HEK293 (cell line): ENCODE measurements around the gene TUBGCP3.

Experiments
- CTCF ChIA-PET: fragments of 350-600 bp; formaldehyde crosslinking; extraction: SDS; loops from one replicate; lab custom pipeline; 2021; ENCODE audit warnings: antibody characterized with exemption; lab: Yijun Ruan, JAX
- POLR2A ChIA-PET: fragments of 300-600 bp; formaldehyde crosslinking; extraction: SDS; loops from one replicate; lab custom pipeline; 2020; ENCODE audit warnings: antibody characterized with exemption, inconsistent platforms; lab: Yijun Ruan, JAX
- H3K27ac ChIP-seq: fragments of 200-500 bp; sonication (Bioruptor generic); 2 replicates; pipeline ENCODE4 v1.5.1; 2014; ENCODE audit warnings: low read depth, low read length, control low read depth, inconsistent platforms; ENCODE audit errors: extremely low read depth
- H3K36me3 ChIP-seq, 2 experiments: fragments of 200-500 bp in 1 of 2; sonication (Bioruptor generic) in 1 of 2; 1 replicate in 1 of 2; 2 replicates in 1 of 2; pipeline ENCODE4 v1.5.1; 2014 to 2017; ENCODE audit warnings: inconsistent platforms in 2 of 2, low read length in 2 of 2; ENCODE audit not compliant: control insufficient read depth in 2 of 2, insufficient read depth in 1 of 2
- H3K4me1 ChIP-seq: fragments of 200-500 bp; sonication (Bioruptor generic); 2 replicates; pipeline ENCODE4 v1.5.1; 2014; ENCODE audit warnings: mild to moderate bottlenecking, low read length, inconsistent platforms; ENCODE audit not compliant: control insufficient read depth, insufficient read depth
- H3K4me3 ChIP-seq: 2 replicates; pipeline ENCODE4 v1.5.1; 2011; ENCODE audit warnings: low read depth, mild to moderate bottlenecking, control low read depth, low read length, moderate library complexity
- H3K9me3 ChIP-seq: fragments of 200-500 bp; sonication (Bioruptor generic); 2 replicates; pipeline ENCODE4 v1.5.1; 2014; ENCODE audit warnings: low read depth, low read length, inconsistent platforms; ENCODE audit not compliant: control insufficient read depth, insufficient read depth
- BCL11A ChIP-seq: fragments of 450-650 bp; formaldehyde crosslinking; IDR thresholded peaks from 2 replicates; pipeline ENCODE4 v1.5.1; 2016; ENCODE audit warnings: low read depth, missing biosample characterization, missing genetic modification characterization
- CTCF ChIP-seq: fragments of 450-650 bp; formaldehyde crosslinking; IDR thresholded peaks from 2 replicates; pipeline ENCODE4 v1.5.1; 2016; ENCODE audit warnings: missing biosample characterization, missing genetic modification characterization
- GLIS1 ChIP-seq: fragments of 450-650 bp; formaldehyde crosslinking; IDR thresholded peaks from 2 replicates; pipeline ENCODE4 v1.5.1; 2016; ENCODE audit warnings: missing biosample characterization, missing genetic modification characterization
- HIC1 ChIP-seq: fragments of 450-650 bp; formaldehyde crosslinking; IDR thresholded peaks from 2 replicates; pipeline ENCODE4 v1.5.1; 2016; ENCODE audit warnings: missing biosample characterization, missing genetic modification characterization
- PATZ1 ChIP-seq: fragments of 450-650 bp; formaldehyde crosslinking; IDR thresholded peaks from 2 replicates; pipeline ENCODE4 v1.5.1; 2016; ENCODE audit warnings: missing biosample characterization, missing genetic modification characterization
- REPIN1 ChIP-seq: fragments of 450-650 bp; formaldehyde crosslinking; IDR thresholded peaks from 2 replicates; pipeline ENCODE4 v1.5.1; 2017; ENCODE audit warnings: missing biosample characterization, missing genetic modification characterization, low read depth
- TCF7L2 ChIP-seq: IDR thresholded peaks from 2 replicates; pipeline ENCODE4 v1.6.1; 2011; ENCODE audit warnings: low read depth, mild to moderate bottlenecking, inconsistent platforms, low read length, moderate library complexity, borderline replicate concordance
- TSHZ1 ChIP-seq: fragments of 450-650 bp; formaldehyde crosslinking; IDR thresholded peaks from 2 replicates; pipeline ENCODE4 v1.5.1; 2016; ENCODE audit warnings: missing biosample characterization, missing genetic modification characterization, borderline replicate concordance
- WT1 ChIP-seq: fragments of 450-650 bp; formaldehyde crosslinking; IDR thresholded peaks from 2 replicates; pipeline ENCODE4 v1.5.1; 2016; ENCODE audit warnings: missing biosample characterization, missing genetic modification characterization
- ZFP37 ChIP-seq: fragments of 450-650 bp; formaldehyde crosslinking; IDR thresholded peaks from 2 replicates; pipeline ENCODE4 v1.5.1; 2016; ENCODE audit warnings: missing biosample characterization, missing genetic modification characterization
- ZNF184 ChIP-seq: fragments of 450-650 bp; IDR thresholded peaks from 2 replicates; pipeline ENCODE4 v1.5.1; 2018; ENCODE audit warnings: missing biosample characterization, mild to moderate bottlenecking, missing genetic modification characterization
- ZNF202 ChIP-seq: fragments of 450-650 bp; formaldehyde crosslinking; IDR thresholded peaks from 2 replicates; pipeline ENCODE4 v1.5.1; 2016; ENCODE audit warnings: missing biosample characterization, missing genetic modification characterization, borderline replicate concordance
- ZNF239 ChIP-seq: fragments of 450-650 bp; formaldehyde crosslinking; IDR thresholded peaks from 2 replicates; pipeline ENCODE4 v1.5.1; 2016; ENCODE audit warnings: missing biosample characterization, missing genetic modification characterization
- ZNF48 ChIP-seq: fragments of 450-650 bp; formaldehyde crosslinking; IDR thresholded peaks from 2 replicates; pipeline ENCODE4 v1.5.1; 2016; ENCODE audit warnings: missing biosample characterization, missing genetic modification characterization
- ZNF513 ChIP-seq: fragments of 450-650 bp; IDR thresholded peaks from 2 replicates; pipeline ENCODE4 v1.5.1; 2018; ENCODE audit warnings: missing biosample characterization, missing genetic modification characterization
- ZNF549 ChIP-seq: fragments of 450-650 bp; IDR thresholded peaks from 2 replicates; pipeline ENCODE4 v1.5.1; 2018; ENCODE audit warnings: missing biosample characterization, missing genetic modification characterization, mild to moderate bottlenecking, inconsistent platforms, moderate library complexity
- ZNF76 ChIP-seq: fragments of 450-650 bp; formaldehyde crosslinking; IDR thresholded peaks from 2 replicates; pipeline ENCODE4; 2016; ENCODE audit warnings: low read depth, missing biosample characterization, missing genetic modification characterization, borderline replicate concordance
- ZSCAN4 ChIP-seq: fragments of 450-650 bp; formaldehyde crosslinking; IDR thresholded peaks from 2 replicates; pipeline ENCODE4 v1.5.1; 2017; ENCODE audit warnings: missing biosample characterization, missing genetic modification characterization

The TUBGCP3 gene

GRCh38 chr13:112587212-112587763 is 665 bp downstream of the TUBGCP3 start (continued):
- TF ChIP-seq PATZ1 (tag by site-specific recombination), result peak; percentile 98
- TF ChIP-seq ZNF76 (tag by site-specific recombination), result peak; percentile 51; the same call in 1 of the 2 replicates
- TF ChIP-seq ZFP37 (tag by site-specific recombination), result peak; percentile 87
- TF ChIP-seq GLIS1, result peak; percentile 97
- 0 out of 2 replicates have a peak, but pooled peaks have one; percentile 56 for TF ChIP-seq BCL11A (tag by site-specific recombination)
- TF ChIP-seq HIC1, result peak; percentile 94
- peak; percentile 62 for TF ChIP-seq WT1 (tag by site-specific recombination)
- no peak for TF ChIP-seq ZNF48
- no peak for TF ChIP-seq CTCF (tag by site-specific recombination)
- peak; percentile 25; the same call in 1 of the 2 replicates for TF ChIP-seq ZNF184
- TF ChIP-seq TSHZ1 (tag by site-specific recombination), result 0 out of 2 replicates have a peak, but pooled peaks have one; percentile 60
- no peak for TF ChIP-seq TCF7L2

- Histone ChIP-seq H3K9me3 (no peaks in the 10 kb centered on the region), H3K4me3 (no peak overlapping the region), H3K36me3 (no peaks in the 10 kb centered on the region), H3K27ac (no peak overlapping the region), H3K4me1 (0 out of 2 replicates have a peak, but pooled peaks cover 4% of the 10 kb centered on the region)
- TF ChIP-seq ZNF513 (tag by site-specific recombination) (no peak), REPIN1 (tag by site-specific recombination) (no peak), ZNF239 (tag by site-specific recombination) (no peak), ZNF202 (no peak), ZSCAN4 (no peak), ZNF549 (tag by site-specific recombination) (no peak)
- ChIA-PET POLR2A (no interaction called here), CTCF (no interaction called here)
These were observed 1.5 kb downstream of the TUBGCP3 start for GRCh38 chr13:112586334-112586960.
